SU-DHL-6 (cell line): ENCODE results near the gene C1QTNF2.

ENCODE experiments used
- H2AFZ ChIP-seq: fragments of 200-600 bp; sonication (generic); 2 replicates; pipeline ENCODE4 v1.6.1; 2014; ENCODE audit warnings: low read depth, mild to moderate bottlenecking, moderate library complexity, mixed read lengths, antibody characterized with exemption, low read length; ENCODE audit not compliant: severe bottlenecking
- H3F3A ChIP-seq: fragments of 200-600 bp; shearing (Covaris generic); 2 replicates; pipeline ENCODE4 v1.6.0; 2016; ENCODE audit warnings: antibody characterized with exemption, mild to moderate bottlenecking; ENCODE audit not compliant: insufficient read depth
- H3K27ac ChIP-seq: fragments of 200-600 bp; sonication (generic); 2 replicates; pipeline ENCODE4 v1.5.1; 2016; ENCODE audit warnings: low read depth, mild to moderate bottlenecking, low read length, moderate library complexity, mixed read lengths
- H3K27me3 ChIP-seq: fragments of 200-600 bp; sonication (generic), shearing (Covaris generic); 2 replicates; pipeline ENCODE4 v1.6.0; 2014; ENCODE audit warnings: mild to moderate bottlenecking, low read length
- H3K36me3 ChIP-seq: fragments of 200-600 bp; sonication (generic); 2 replicates; pipeline ENCODE4 v1.6.1; 2014; ENCODE audit warnings: mild to moderate bottlenecking, low read length, mixed read lengths
- H3K4me2 ChIP-seq: fragments of 300-600, 200-600 bp; shearing (Covaris generic), sonication (generic); 2 replicates; pipeline ENCODE4 v1.6.0; 2014; ENCODE audit warnings: low read length, low read depth, mild to moderate bottlenecking; ENCODE audit not compliant: poor library complexity, severe bottlenecking
- H3K4me3 ChIP-seq: fragments of 200-600 bp; sonication (generic); 2 replicates; pipeline ENCODE4 v1.5.1; 2014; ENCODE audit warnings: antibody characterized with exemption, low read length, mild to moderate bottlenecking, mixed read lengths; ENCODE audit not compliant: insufficient read depth, poor library complexity, severe bottlenecking
- H3K79me2 ChIP-seq: fragments of 200-600 bp; sonication (generic); 2 replicates; pipeline ENCODE4 v1.6.1; 2014; ENCODE audit warnings: mild to moderate bottlenecking, low read length, moderate library complexity; ENCODE audit not compliant: insufficient read depth
- H3K9ac ChIP-seq: fragments of 200-600 bp; sonication (generic); 2 replicates; pipeline ENCODE4 v1.7.0; 2014; ENCODE audit warnings: mild to moderate bottlenecking, low read length
- H3K9me2 ChIP-seq: fragments of 200-600 bp; sonication (generic); replicated peaks from 2 replicates; pipeline ENCODE4 v1.6.1; 2014; ENCODE audit warnings: low read length; ENCODE audit not compliant: insufficient read depth
- H3K9me3 ChIP-seq: fragments of 200-600 bp; sonication (generic); 2 replicates; pipeline ENCODE4 v1.6.1; 2014; ENCODE audit warnings: low read length, mixed read lengths; ENCODE audit not compliant: insufficient read depth
- H4K20me1 ChIP-seq: fragments of 200-600 bp; sonication (generic); 2 replicates; pipeline ENCODE4 v1.6.1; 2014; ENCODE audit warnings: low read depth, mild to moderate bottlenecking, antibody characterized with exemption, low read length, moderate library complexity, mixed read lengths
- CTCF ChIP-seq: fragments of 200-600 bp; sonication (generic); IDR thresholded peaks from one replicate; pipeline ENCODE4 v1.5.1; 2017; ENCODE audit warnings: antibody characterized with exemption, mild to moderate bottlenecking, low read length, moderate library complexity; ENCODE audit not compliant: insufficient read depth, poor library complexity, severe bottlenecking
- EZH2phosphoT487 ChIP-seq: fragments of 200-600 bp; sonication (generic), shearing (Covaris generic); conservative IDR thresholded peaks from 2 replicates; pipeline ENCODE4 v1.6.1; 2018; ENCODE audit warnings: mild to moderate bottlenecking, antibody characterized with exemption, low read length, moderate library complexity, mixed read lengths

The C1QTNF2 gene

GRCh38 chr5:160310140-160310539 lies 60.3 kb downstream of the C1QTNF2 start:
- no peaks in the 10 kb centered on the region for H3K79me2 ChIP-seq
- no peaks in the 10 kb centered on the region for H3K9me2 ChIP-seq
- H2AFZ ChIP-seq, result no peak overlapping the region
- H3K4me2 ChIP-seq, result no peak overlapping the region
- H3K36me3 ChIP-seq, result no peaks in the 10 kb centered on the region
- no peak overlapping the region for H3K4me3 ChIP-seq
- no peak overlapping the region for H3K9ac ChIP-seq
- H3K9me3 ChIP-seq, result no peaks in the 10 kb centered on the region
- no peaks in the 10 kb centered on the region for H3K27me3 ChIP-seq
- no peaks in the 10 kb centered on the region for H3F3A ChIP-seq
- H4K20me1 ChIP-seq, result no peaks in the 10 kb centered on the region
- no peak overlapping the region for H3K27ac ChIP-seq
- TF ChIP-seq EZH2phosphoT487 (no peak), CTCF (no peak)

GRCh38 chr5:160306696-160307095 lies 63.7 kb downstream of the C1QTNF2 start:
- TF ChIP-seq CTCF (no peak), EZH2phosphoT487 (no peak)
- Histone ChIP-seq H3K36me3 (no peaks in the 10 kb centered on the region), H3F3A (no peaks in the 10 kb centered on the region), H3K9ac (no peak overlapping the region), H3K4me3 (no peak overlapping the region), H2AFZ (no peak overlapping the region), H3K27ac (no peak overlapping the region), H3K9me3 (no peaks in the 10 kb centered on the region), H3K9me2 (no peaks in the 10 kb centered on the region), H3K79me2 (no peaks in the 10 kb centered on the region), H3K27me3 (no peaks in the 10 kb centered on the region), H3K4me2 (no peak overlapping the region), H4K20me1 (no peaks in the 10 kb centered on the region)

GRCh38 chr5:160305319-160305718 lies 65.1 kb downstream of the C1QTNF2 start:
- Histone ChIP-seq H3K4me3 (no peak overlapping the region), H4K20me1 (no peaks in the 10 kb centered on the region), H3K9ac (no peak overlapping the region), H3K36me3 (no peaks in the 10 kb centered on the region), H3K27me3 (no peaks in the 10 kb centered on the region), H3K9me2 (no peaks in the 10 kb centered on the region), H3K79me2 (no peaks in the 10 kb centered on the region), H3K27ac (no peak overlapping the region), H3K4me2 (no peak overlapping the region), H2AFZ (no peak overlapping the region), H3F3A (no peaks in the 10 kb centered on the region), H3K9me3 (no peaks in the 10 kb centered on the region)
- TF ChIP-seq CTCF, result no peak
- TF ChIP-seq EZH2phosphoT487, result no peak

- Histone ChIP-seq H3K4me2 (no peak overlapping the region), H2AFZ (no peak overlapping the region), H3K4me3 (no peak overlapping the region), H3K9me2 (no peaks in the 10 kb centered on the region), H3F3A (no peaks in the 10 kb centered on the region), H4K20me1 (no peaks in the 10 kb centered on the region), H3K79me2 (no peaks in the 10 kb centered on the region), H3K27ac (no peak overlapping the region), H3K36me3 (no peaks in the 10 kb centered on the region), H3K27me3 (0 out of 2 replicates have a peak, but pooled peaks cover 3% of the 10 kb centered on the region), H3K9me3 (no peaks in the 10 kb centered on the region), H3K9ac (no peak overlapping the region)
- TF ChIP-seq CTCF (no peak), EZH2phosphoT487 (no peak)
Measured at GRCh38 chr5:160303690-160304089, 66.7 kb downstream of the C1QTNF2 start.
